K562 (cell line): ENCODE data around the gene DSTYK. TPM values are rescaled to one million over a fixed set of nuclear protein-coding genes. Genes with fewer than 3 reads are reported as not detected.

Experiments
- BHLHE40 ChIP-seq: IDR thresholded peaks from 2 replicates; pipeline ENCODE4 v1.6.1; 2011; ENCODE audit warnings: low read length, improper control_type of control experiment
- DMBX1 ChIP-seq: fragments of 250-450 bp; sonication (Bioruptor Pico); IDR thresholded peaks from 2 replicates; pipeline ENCODE4 v1.8.0; 2022; ENCODE audit warnings: inconsistent platforms, mild to moderate bottlenecking, moderate library complexity, borderline replicate concordance
- GATAD2A ChIP-seq: fragments of 450-650 bp; IDR thresholded peaks from 2 replicates; pipeline ENCODE4 v1.6.1; 2017
- HDGF ChIP-seq: fragments of 450-650 bp; IDR thresholded peaks from 2 replicates; pipeline ENCODE4 v1.6.1; 2016
- MAFK ChIP-seq: IDR thresholded peaks from 2 replicates; pipeline ENCODE4 v1.6.1; 2011; ENCODE audit warnings: low read length, improper control_type of control experiment
- MXI1 ChIP-seq: IDR thresholded peaks from 2 replicates; pipeline ENCODE4 v1.6.1; 2011; ENCODE audit warnings: low read depth, mild to moderate bottlenecking, improper control_type of control experiment, low read length
- NFE2 ChIP-seq: IDR thresholded peaks from 2 replicates; pipeline ENCODE4 v1.6.1; 2014; ENCODE audit warnings: antibody characterized with exemption, low read depth
- NFYB ChIP-seq: IDR thresholded peaks from 2 replicates; pipeline ENCODE4 v1.6.1; 2011; ENCODE audit warnings: mild to moderate bottlenecking, moderate library complexity; ENCODE audit not compliant: insufficient read length; ENCODE audit errors: extremely low read depth
- PHF21A ChIP-seq: fragments of 450-650 bp; IDR thresholded peaks from 2 replicates; pipeline ENCODE4 v1.6.1; 2017; ENCODE audit warnings: low read depth, borderline replicate concordance
- SMAD3 ChIP-seq: fragments of 450-650 bp; formaldehyde crosslinking; conservative IDR thresholded peaks from 2 replicates; pipeline ENCODE4 v1.4.0; 2020; ENCODE audit warnings: mild to moderate bottlenecking
- SRSF3 ChIP-seq: fragments of 200-400 bp; formaldehyde crosslinking; IDR thresholded peaks from 2 replicates; pipeline ENCODE4 v1.6.1; 2016; ENCODE audit warnings: mild to moderate bottlenecking, low read length, moderate library complexity; ENCODE audit not compliant: insufficient read depth
- ZNF263 ChIP-seq: sonication (generic); formaldehyde crosslinking; IDR thresholded peaks from 2 replicates; pipeline ENCODE4 v1.8.0; 2022; ENCODE audit warnings: mild to moderate bottlenecking, missing genetic modification reagents, borderline replicate concordance
- ZNF780A ChIP-seq: fragments of 250-450 bp; sonication (Bioruptor Pico); IDR thresholded peaks from 2 replicates; pipeline ENCODE4 v1.5.0; 2021; ENCODE audit warnings: mild to moderate bottlenecking
- polyA plus RNA-seq, 8 experiments: library from polyadenylated mRNA; depleted of rRNA in 4 of 8; stranded (reverse) in 5 of 8; unstranded in 3 of 8; fragments of >200 nt; fragmentation: Nextera tagmentation in 2 of 8; fragmentation: Illumina TruSeq in 1 of 8; extraction: Ambion mirVana in 2 of 8; extraction: Trizol in 1 of 8; gene quantifications; 2 replicates each; pipeline versions ENCODE4 v1.2.1 to v1.2.3, GENCODE V29; 2011 to 2014; ENCODE audit warnings: inconsistent platforms in 1 of 8, missing spikeins in 1 of 8
- total RNA-seq, 7 experiments: library from RNA; depleted of rRNA in 6 of 7; stranded (reverse); fragments of >200 nt in 6 of 7; fragmentation: Illumina TruSeq in 2 of 7; extraction: Trizol in 2 of 7; gene quantifications; 2 replicates each; pipeline versions ENCODE4 v1.2.1 to v1.2.3, GENCODE V29; 2011 to 2021; ENCODE audit warnings: low replicate concordance in 1 of 7
- TF ChIP-seq, protein P1 (sequence below): sonication (generic); formaldehyde crosslinking; IDR thresholded peaks from 2 replicates; pipeline ENCODE4 v1.8.1; 2023; ENCODE audit warnings: mild to moderate bottlenecking, missing genetic modification reagents
- TF ChIP-seq, protein P2 (sequence below): fragments of 250-450 bp; sonication (Bioruptor Pico); IDR thresholded peaks from 2 replicates; pipeline ENCODE4 v1.4.0; 2020; ENCODE audit warnings: mild to moderate bottlenecking, moderate library complexity, borderline replicate concordance
- TF ChIP-seq, protein P3 (sequence below), 2 experiments: fragments of 450-650 bp; formaldehyde crosslinking in 1 of 2; IDR thresholded peaks; 2 replicates each; pipeline versions ENCODE4 v1.4.0 to v1.6.1; 2014 to 2020; ENCODE audit warnings: mild to moderate bottlenecking in 2 of 2, borderline replicate concordance in 1 of 2, low read depth in 1 of 2

Gene DSTYK
- total and polyA plus RNA-seq, 9 of the 15 experiments (the other 6 are each of a cell fraction or from before 2014, with no cell fraction given): 4.2 to 7.1 (median 6.2) TPM

- TF ChIP-seq, protein P1, sequence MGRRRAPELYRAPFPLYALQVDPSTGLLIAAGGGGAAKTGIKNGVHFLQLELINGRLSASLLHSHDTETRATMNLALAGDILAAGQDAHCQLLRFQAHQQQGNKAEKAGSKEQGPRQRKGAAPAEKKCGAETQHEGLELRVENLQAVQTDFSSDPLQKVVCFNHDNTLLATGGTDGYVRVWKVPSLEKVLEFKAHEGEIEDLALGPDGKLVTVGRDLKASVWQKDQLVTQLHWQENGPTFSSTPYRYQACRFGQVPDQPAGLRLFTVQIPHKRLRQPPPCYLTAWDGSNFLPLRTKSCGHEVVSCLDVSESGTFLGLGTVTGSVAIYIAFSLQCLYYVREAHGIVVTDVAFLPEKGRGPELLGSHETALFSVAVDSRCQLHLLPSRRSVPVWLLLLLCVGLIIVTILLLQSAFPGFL (CRISPR knock-in tag): no peak
- TF ChIP-seq MAFK (peak; percentile 72), NFE2 (peak; percentile 88), BHLHE40 (no peak), SRSF3 (no peak), PHF21A (no peak), ZNF263 (no peak), ZNF780A (CRISPR knock-in tag) (no peak), DMBX1 (CRISPR knock-in tag) (peak; percentile 6; the same call in 1 of the 2 replicates), GATAD2A (no peak), HDGF (no peak), NFYB (no peak), SMAD3 (CRISPR knock-in tag) (no peak), MXI1 (no peak)
- TF ChIP-seq, protein P2, sequence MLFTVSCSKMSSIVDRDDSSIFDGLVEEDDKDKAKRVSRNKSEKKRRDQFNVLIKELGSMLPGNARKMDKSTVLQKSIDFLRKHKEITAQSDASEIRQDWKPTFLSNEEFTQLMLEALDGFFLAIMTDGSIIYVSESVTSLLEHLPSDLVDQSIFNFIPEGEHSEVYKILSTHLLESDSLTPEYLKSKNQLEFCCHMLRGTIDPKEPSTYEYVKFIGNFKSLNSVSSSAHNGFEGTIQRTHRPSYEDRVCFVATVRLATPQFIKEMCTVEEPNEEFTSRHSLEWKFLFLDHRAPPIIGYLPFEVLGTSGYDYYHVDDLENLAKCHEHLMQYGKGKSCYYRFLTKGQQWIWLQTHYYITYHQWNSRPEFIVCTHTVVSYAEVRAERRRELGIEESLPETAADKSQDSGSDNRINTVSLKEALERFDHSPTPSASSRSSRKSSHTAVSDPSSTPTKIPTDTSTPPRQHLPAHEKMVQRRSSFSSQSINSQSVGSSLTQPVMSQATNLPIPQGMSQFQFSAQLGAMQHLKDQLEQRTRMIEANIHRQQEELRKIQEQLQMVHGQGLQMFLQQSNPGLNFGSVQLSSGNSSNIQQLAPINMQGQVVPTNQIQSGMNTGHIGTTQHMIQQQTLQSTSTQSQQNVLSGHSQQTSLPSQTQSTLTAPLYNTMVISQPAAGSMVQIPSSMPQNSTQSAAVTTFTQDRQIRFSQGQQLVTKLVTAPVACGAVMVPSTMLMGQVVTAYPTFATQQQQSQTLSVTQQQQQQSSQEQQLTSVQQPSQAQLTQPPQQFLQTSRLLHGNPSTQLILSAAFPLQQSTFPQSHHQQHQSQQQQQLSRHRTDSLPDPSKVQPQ (CRISPR knock-in tag): no peak
- TF ChIP-seq, protein P3, sequence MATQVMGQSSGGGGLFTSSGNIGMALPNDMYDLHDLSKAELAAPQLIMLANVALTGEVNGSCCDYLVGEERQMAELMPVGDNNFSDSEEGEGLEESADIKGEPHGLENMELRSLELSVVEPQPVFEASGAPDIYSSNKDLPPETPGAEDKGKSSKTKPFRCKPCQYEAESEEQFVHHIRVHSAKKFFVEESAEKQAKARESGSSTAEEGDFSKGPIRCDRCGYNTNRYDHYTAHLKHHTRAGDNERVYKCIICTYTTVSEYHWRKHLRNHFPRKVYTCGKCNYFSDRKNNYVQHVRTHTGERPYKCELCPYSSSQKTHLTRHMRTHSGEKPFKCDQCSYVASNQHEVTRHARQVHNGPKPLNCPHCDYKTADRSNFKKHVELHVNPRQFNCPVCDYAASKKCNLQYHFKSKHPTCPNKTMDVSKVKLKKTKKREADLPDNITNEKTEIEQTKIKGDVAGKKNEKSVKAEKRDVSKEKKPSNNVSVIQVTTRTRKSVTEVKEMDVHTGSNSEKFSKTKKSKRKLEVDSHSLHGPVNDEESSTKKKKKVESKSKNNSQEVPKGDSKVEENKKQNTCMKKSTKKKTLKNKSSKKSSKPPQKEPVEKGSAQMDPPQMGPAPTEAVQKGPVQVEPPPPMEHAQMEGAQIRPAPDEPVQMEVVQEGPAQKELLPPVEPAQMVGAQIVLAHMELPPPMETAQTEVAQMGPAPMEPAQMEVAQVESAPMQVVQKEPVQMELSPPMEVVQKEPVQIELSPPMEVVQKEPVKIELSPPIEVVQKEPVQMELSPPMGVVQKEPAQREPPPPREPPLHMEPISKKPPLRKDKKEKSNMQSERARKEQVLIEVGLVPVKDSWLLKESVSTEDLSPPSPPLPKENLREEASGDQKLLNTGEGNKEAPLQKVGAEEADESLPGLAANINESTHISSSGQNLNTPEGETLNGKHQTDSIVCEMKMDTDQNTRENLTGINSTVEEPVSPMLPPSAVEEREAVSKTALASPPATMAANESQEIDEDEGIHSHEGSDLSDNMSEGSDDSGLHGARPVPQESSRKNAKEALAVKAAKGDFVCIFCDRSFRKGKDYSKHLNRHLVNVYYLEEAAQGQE (IDR thresholded peaks at IDR 0.05; ENCODE audit: borderline replicate concordance): no peak
- TF ChIP-seq, protein P3 (CRISPR knock-in tag; IDR thresholded peaks at IDR 0.05; ENCODE audit: low read depth): no peak
Measured at GRCh38 chr1:205172729-205173366, 38.7 kb downstream of the DSTYK start (continued).
